ENCODE measurements around the gene OTUB2.

The OTUB2 gene

GRCh38 chr14:94054936-94055335 lies 28.8 kb downstream of the OTUB2 start:
- H3K27ac ChIP-seq: no peak overlapping the region
- ChIA-PET POLR2A (ENCODE audit: low non-redundant PET) (no interaction called here), CTCF (no interaction called here)
- no peak for DNase-seq (ENCODE audit: low spot score)
- no peak for TF ChIP-seq CTCF (conservative IDR thresholded peaks at IDR 0.05; ENCODE audit: low read depth)

- ChIA-PET POLR2A (ENCODE audit: low non-redundant PET) (no interaction called here), CTCF (interaction anchor here (0.7 to 1.4 kb wide), 2 partner anchors 52 to 80 kb away, joined by 3 to 5 read pairs; no protein-coding TSS in a partner anchor)
- DNase-seq (ENCODE audit: low spot score): no peak
- H3K27ac ChIP-seq: no peak overlapping the region
- TF ChIP-seq CTCF (conservative IDR thresholded peaks at IDR 0.05; ENCODE audit: low read depth): no peak
These were observed 30.6 kb downstream of the OTUB2 start for GRCh38 chr14:94056579-94057308.

- CTCF ChIA-PET: interaction anchor here (1.0 kb wide), 1 partner anchor 32 kb away, joined by 3 read pairs; no protein-coding TSS in a partner anchor
These were observed 32.1 kb downstream of the OTUB2 start for GRCh38 chr14:94058128-94058673.

GRCh38 chr14:94058674-94059138 lies 32.6 kb downstream of the OTUB2 start:
- no peak for DNase-seq (ENCODE audit: low spot score)
- ChIA-PET POLR2A (ENCODE audit: low non-redundant PET) (no interaction called here), CTCF (interaction anchor here (1.0 kb wide), 1 partner anchor 31 kb away, joined by 3 read pairs; no protein-coding TSS in a partner anchor)
- no peak overlapping the region for H3K27ac ChIP-seq
- no peak for TF ChIP-seq CTCF (conservative IDR thresholded peaks at IDR 0.05; ENCODE audit: low read depth)

More at GRCh38 chr14:94058128-94058673, 32.1 kb downstream of the OTUB2 start:
- no peak for TF ChIP-seq CTCF (conservative IDR thresholded peaks at IDR 0.05; ENCODE audit: low read depth)
- no peak for DNase-seq (ENCODE audit: low spot score)
- POLR2A ChIA-PET (ENCODE audit: low non-redundant PET): no interaction called here
- no peak overlapping the region for H3K27ac ChIP-seq

GRCh38 chr14:94059998-94060397 lies 33.9 kb downstream of the OTUB2 start:
- DNase-seq (ENCODE audit: low spot score): no peak
- CTCF ChIA-PET: no interaction called here
- POLR2A ChIA-PET (ENCODE audit: low non-redundant PET): no interaction called here
- no peak overlapping the region for H3K27ac ChIP-seq
- no peak for TF ChIP-seq CTCF (conservative IDR thresholded peaks at IDR 0.05; ENCODE audit: low read depth)

- peak; percentile 80 for DNase-seq (ENCODE audit: low spot score)
- CTCF ChIA-PET: no interaction called here
- peak overlapping the region; percentile 62 for H3K27ac ChIP-seq
These were observed 36.3 kb downstream of the OTUB2 start for GRCh38 chr14:94062344-94062940.

More at GRCh38 chr14:94062344-94062940, 36.3 kb downstream of the OTUB2 start:
- POLR2A ChIA-PET (ENCODE audit: low non-redundant PET): no interaction called here
- TF ChIP-seq CTCF (conservative IDR thresholded peaks at IDR 0.05; ENCODE audit: low read depth): no peak

Measured in RWPE1 (cell line).